ENCODE measurements around the gene HCN3.

HCN3 gene

GRCh38 chr1:155321639-155322503, 44.6 kb downstream of the HCN3 start:
- no peak for DNase-seq (ENCODE audit: low spot score)
- TF ChIP-seq CTCF (IDR thresholded peaks at IDR 0.05; ENCODE audit: extremely low read depth, missing control alignments): no peak

- no peak for DNase-seq (ENCODE audit: low spot score)
- TF ChIP-seq CTCF (IDR thresholded peaks at IDR 0.05; ENCODE audit: extremely low read depth, missing control alignments): no peak
Observed at GRCh38 chr1:155322571-155322952, 45.3 kb downstream of the HCN3 start.

- peak; percentile 92 for DNase-seq (ENCODE audit: low spot score)
- TF ChIP-seq CTCF (IDR thresholded peaks at IDR 0.05; ENCODE audit: extremely low read depth, missing control alignments): peak; percentile 90
Observed at GRCh38 chr1:155322953-155323728, 45.9 kb downstream of the HCN3 start.

- no peak for TF ChIP-seq CTCF (IDR thresholded peaks at IDR 0.05; ENCODE audit: extremely low read depth, missing control alignments)
- peak; percentile 94 for DNase-seq (ENCODE audit: low spot score)
Observed at GRCh38 chr1:155323729-155324036, 46.4 kb downstream of the HCN3 start.

GRCh38 chr1:155324037-155324716, 46.9 kb downstream of the HCN3 start:
- DNase-seq (ENCODE audit: low spot score): peak; percentile 96
- TF ChIP-seq CTCF (IDR thresholded peaks at IDR 0.05; ENCODE audit: extremely low read depth, missing control alignments): no peak

GRCh38 chr1:155324717-155325602, 47.7 kb downstream of the HCN3 start:
- DNase-seq (ENCODE audit: low spot score): peak; percentile 59
- no peak for TF ChIP-seq CTCF (IDR thresholded peaks at IDR 0.05; ENCODE audit: extremely low read depth, missing control alignments)
